IPS-18c (cell line): ENCODE results near the gene TMEM266.

Experiments
- H3K4me3 ChIP-seq: 2 replicates; pipeline ENCODE4 v1.7.0; 2013; ENCODE audit warnings: low read depth, mild to moderate bottlenecking, low read length, moderate library complexity; ENCODE audit not compliant: insufficient read depth
- H3K9me3 ChIP-seq: one replicate; pipeline ENCODE4 v1.6.1; 2013; ENCODE audit warnings: mild to moderate bottlenecking, low read length, moderate library complexity; ENCODE audit not compliant: control insufficient read depth, insufficient read depth

The TMEM266 gene

GRCh38 chr15:76185716-76186115 lies 125.9 kb downstream of the TMEM266 start:
- no peaks in the 10 kb centered on the region for H3K9me3 ChIP-seq
- H3K4me3 ChIP-seq = no peak overlapping the region

GRCh38 chr15:76187163-76187562 lies 127.4 kb downstream of the TMEM266 start:
- no peaks in the 10 kb centered on the region for H3K9me3 ChIP-seq
- no peak overlapping the region for H3K4me3 ChIP-seq

GRCh38 chr15:76189106-76189505 lies 129.3 kb downstream of the TMEM266 start:
- H3K9me3 ChIP-seq = no peaks in the 10 kb centered on the region

GRCh38 chr15:76190070-76190564 lies 130.3 kb downstream of the TMEM266 start:
- Histone ChIP-seq H3K4me3 (no peak overlapping the region), H3K9me3 (no peaks in the 10 kb centered on the region)

More at GRCh38 chr15:76189106-76189505, 129.3 kb downstream of the TMEM266 start:
- no peak overlapping the region for H3K4me3 ChIP-seq

GRCh38 chr15:76190751-76191538 lies 131.2 kb downstream of the TMEM266 start:
- Histone ChIP-seq H3K4me3 (no peak overlapping the region), H3K9me3 (no peaks in the 10 kb centered on the region)

- Histone ChIP-seq H3K9me3 (no peaks in the 10 kb centered on the region), H3K4me3 (no peak overlapping the region)
Observed at GRCh38 chr15:76191539-76192244, 131.9 kb downstream of the TMEM266 start.

- no peak overlapping the region for H3K4me3 ChIP-seq
- no peaks in the 10 kb centered on the region for H3K9me3 ChIP-seq
Observed at GRCh38 chr15:76192715-76193114, 132.9 kb downstream of the TMEM266 start.

- Histone ChIP-seq H3K4me3 (no peak overlapping the region), H3K9me3 (no peaks in the 10 kb centered on the region)
Observed at GRCh38 chr15:76193934-76194333, 134.1 kb downstream of the TMEM266 start.

GRCh38 chr15:76195506-76196268 lies 135.9 kb downstream of the TMEM266 start:
- Histone ChIP-seq H3K4me3 (no peak overlapping the region), H3K9me3 (no peaks in the 10 kb centered on the region)

- no peak overlapping the region for H3K4me3 ChIP-seq
- H3K9me3 ChIP-seq = no peaks in the 10 kb centered on the region
Observed at GRCh38 chr15:76196269-76197231, 136.8 kb downstream of the TMEM266 start.

GRCh38 chr15:76197703-76198455 lies 138.1 kb downstream of the TMEM266 start:
- no peaks in the 10 kb centered on the region for H3K9me3 ChIP-seq
- H3K4me3 ChIP-seq = no peak overlapping the region

GRCh38 chr15:76198456-76199105 lies 138.8 kb downstream of the TMEM266 start:
- H3K9me3 ChIP-seq = no peaks in the 10 kb centered on the region
- H3K4me3 ChIP-seq = no peak overlapping the region

GRCh38 chr15:76199106-76200082 lies 139.6 kb downstream of the TMEM266 start:
- Histone ChIP-seq H3K4me3 (no peak overlapping the region), H3K9me3 (no peaks in the 10 kb centered on the region)

- no peak overlapping the region for H3K4me3 ChIP-seq
- no peaks in the 10 kb centered on the region for H3K9me3 ChIP-seq
Observed at GRCh38 chr15:76200083-76200465, 140.3 kb downstream of the TMEM266 start.
